ENCODE results near the gene HMGCR. TPM values are rescaled to one million over a fixed set of nuclear protein-coding genes. Genes with fewer than 3 reads are reported as not detected.
"Not testable (repeated sequence)": the region's sequence is repeated elsewhere in the genome, so short reads cannot be mapped to it uniquely, and the experiment has no call there.

Gene HMGCR
- total RNA-seq, 2 experiments from 2014 or later = 42.6 to 124 TPM

GRCh38 chr5:75303419-75303818 is 33.6 kb upstream of the HMGCR start:
- CTCF ChIA-PET (ENCODE audit: unreplicated experiment) = no interaction called here
- H3K4me3 ChIP-seq (ENCODE audit: low read depth, low read length, poor library complexity, severe bottlenecking) = no peak overlapping the region
- H3K4me1 ChIP-seq (ENCODE audit: insufficient read depth, low read length, poor library complexity, severe bottlenecking) = no peaks in the 10 kb centered on the region
- no peaks in the 10 kb centered on the region for H3K79me2 ChIP-seq (ENCODE audit: insufficient read depth, low read depth, low read length)
- H3K36me3 ChIP-seq (ENCODE audit: insufficient read depth, low read length) = no peaks in the 10 kb centered on the region
- DNase-seq (ENCODE audit: low spot score) = no peak
- no peaks in the 10 kb centered on the region for H3K9me2 ChIP-seq (ENCODE audit: insufficient read depth, low read length)
- BruUV-seq (replicated peaks) = no TSS peak
- intact Hi-C loops (cut with micrococcal nuclease; ENCODE audit: unreplicated experiment) = no loop called here
- 0 out of 2 replicates have a peak, but pooled peaks cover 2% of the 10 kb centered on the region for H3K9me3 ChIP-seq (ENCODE audit: low read length)
- H3K27ac ChIP-seq (ENCODE audit: low read depth, low read length, poor library complexity, severe bottlenecking) = no peak overlapping the region
- no peak for TF ChIP-seq CTCF (conservative IDR thresholded peaks at IDR 0.05; ENCODE audit: low read length)
- no peak for TF ChIP-seq EZH2phosphoT487 (IDR thresholded peaks at IDR 0.05; ENCODE audit: borderline replicate concordance, low read depth, low read length)
- POLR2A ChIA-PET = no interaction called here
- H2AFZ ChIP-seq (ENCODE audit: low read length) = no peak overlapping the region
- H3K4me2 ChIP-seq (ENCODE audit: low read length) = no peak overlapping the region
- no peaks in the 10 kb centered on the region for H4K20me1 ChIP-seq (ENCODE audit: insufficient read depth, low read length)

GRCh38 chr5:75304486-75304885 is 32.5 kb upstream of the HMGCR start:
- H3K79me2 ChIP-seq (ENCODE audit: insufficient read depth, low read depth, low read length); H3K4me1 ChIP-seq (ENCODE audit: insufficient read depth, low read length, poor library complexity, severe bottlenecking); intact Hi-C loops (cut with micrococcal nuclease; ENCODE audit: unreplicated experiment); H3K27ac ChIP-seq (ENCODE audit: low read depth, low read length, poor library complexity, severe bottlenecking); POLR2A ChIA-PET; CTCF ChIA-PET (ENCODE audit: unreplicated experiment); H2AFZ ChIP-seq (ENCODE audit: low read length); H3K9me3 ChIP-seq (ENCODE audit: low read length); H3K4me2 ChIP-seq (ENCODE audit: low read length); H4K20me1 ChIP-seq (ENCODE audit: insufficient read depth, low read length); BruUV-seq (replicated peaks); H3K4me3 ChIP-seq (ENCODE audit: low read depth, low read length, poor library complexity, severe bottlenecking); H3K9me2 ChIP-seq (ENCODE audit: insufficient read depth, low read length); DNase-seq (ENCODE audit: low spot score); H3K36me3 ChIP-seq (ENCODE audit: insufficient read depth, low read length): not testable (repeated sequence)

GRCh38 chr5:75306746-75307145 is 30.3 kb upstream of the HMGCR start:
- H3K4me3 ChIP-seq (ENCODE audit: low read depth, low read length, poor library complexity, severe bottlenecking) = no peak overlapping the region
- no peaks in the 10 kb centered on the region for H3K36me3 ChIP-seq (ENCODE audit: insufficient read depth, low read length)
- no peak overlapping the region for H3K4me2 ChIP-seq (ENCODE audit: low read length)
- POLR2A ChIA-PET = interaction anchor here (1.7 kb wide), 1 partner anchor 44 kb away, joined by 4 read pairs; no protein-coding TSS in a partner anchor
- H3K4me1 ChIP-seq (ENCODE audit: insufficient read depth, low read length, poor library complexity, severe bottlenecking) = no peaks in the 10 kb centered on the region
- H3K27ac ChIP-seq (ENCODE audit: low read depth, low read length, poor library complexity, severe bottlenecking) = no peak overlapping the region
- CTCF ChIA-PET (ENCODE audit: unreplicated experiment) = no interaction called here
- H3K9me2 ChIP-seq (ENCODE audit: insufficient read depth, low read length) = no peaks in the 10 kb centered on the region
- H2AFZ ChIP-seq (ENCODE audit: low read length) = no peak overlapping the region
- no peak for DNase-seq (ENCODE audit: low spot score)
- H4K20me1 ChIP-seq (ENCODE audit: insufficient read depth, low read length) = no peaks in the 10 kb centered on the region
- H3K9me3 ChIP-seq (ENCODE audit: low read length) = no peaks in the 10 kb centered on the region
- TF ChIP-seq EZH2phosphoT487 (IDR thresholded peaks at IDR 0.05; ENCODE audit: borderline replicate concordance, low read depth, low read length) (no peak), CTCF (conservative IDR thresholded peaks at IDR 0.05; ENCODE audit: low read length) (no peak)
- BruUV-seq (replicated peaks) = no TSS peak
- no peaks in the 10 kb centered on the region for H3K79me2 ChIP-seq (ENCODE audit: insufficient read depth, low read depth, low read length)
- intact Hi-C loops (cut with micrococcal nuclease; ENCODE audit: unreplicated experiment) = no loop called here
